Spleen (tissue), 7 donors: ENCODE data around the gene MAST4.

Experiments used
- POLR2AphosphoS5 ChIP-seq, 3 donors: sonication (generic); formaldehyde crosslinking; IDR thresholded peaks; one replicate each; pipeline ENCODE4 v1.5.1; 2017; ENCODE audit warnings: antibody characterized with exemption in 3 of 3
- TF ChIP-seq, protein P1 (sequence below), 11 experiments: fragments of 200-600 bp in 7 of 11; fragments of 450-650 bp in 4 of 11; sonication (generic) in 4 of 11; IDR thresholded peaks in 8 of 11; conservative IDR thresholded peaks in 3 of 11; 1 replicate in 7 of 11; 2 replicates in 4 of 11; pipeline versions ENCODE4 v1.4.0 to v1.8.0; 2016 to 2021; ENCODE audit warnings: antibody characterized with exemption in 11 of 11, inconsistent platforms in 4 of 11, mild to moderate bottlenecking in 1 of 11
- donor health status: DM: no; HTN: no; CAD: no; lungs with moderate emphysema.
- donor health status: DM: no; HTN: no; CAD: no.
- donor health status: DM: no; HTN: no; CAD: no.

DNA sequence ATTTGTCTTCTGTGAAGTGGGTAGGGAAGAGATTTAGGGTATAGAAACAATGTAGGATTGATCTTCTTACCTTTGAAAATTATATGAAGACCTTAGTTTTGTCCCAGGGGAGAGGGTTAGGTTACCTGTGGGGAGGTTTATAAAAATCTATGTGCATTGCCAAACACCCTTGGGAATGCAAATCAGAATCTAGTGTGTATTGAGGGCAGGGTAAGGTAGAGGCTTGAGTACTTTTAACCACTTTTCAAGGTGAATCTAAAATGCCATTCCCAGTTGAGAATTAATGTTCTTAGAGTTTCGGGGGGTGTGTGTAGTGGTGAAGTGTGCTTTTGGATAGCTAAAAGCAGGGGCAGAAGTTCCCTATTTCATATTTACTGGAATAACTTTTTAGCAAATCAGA is 312.0 kb downstream of the MAST4 start:
- TF ChIP-seq, protein P1, sequence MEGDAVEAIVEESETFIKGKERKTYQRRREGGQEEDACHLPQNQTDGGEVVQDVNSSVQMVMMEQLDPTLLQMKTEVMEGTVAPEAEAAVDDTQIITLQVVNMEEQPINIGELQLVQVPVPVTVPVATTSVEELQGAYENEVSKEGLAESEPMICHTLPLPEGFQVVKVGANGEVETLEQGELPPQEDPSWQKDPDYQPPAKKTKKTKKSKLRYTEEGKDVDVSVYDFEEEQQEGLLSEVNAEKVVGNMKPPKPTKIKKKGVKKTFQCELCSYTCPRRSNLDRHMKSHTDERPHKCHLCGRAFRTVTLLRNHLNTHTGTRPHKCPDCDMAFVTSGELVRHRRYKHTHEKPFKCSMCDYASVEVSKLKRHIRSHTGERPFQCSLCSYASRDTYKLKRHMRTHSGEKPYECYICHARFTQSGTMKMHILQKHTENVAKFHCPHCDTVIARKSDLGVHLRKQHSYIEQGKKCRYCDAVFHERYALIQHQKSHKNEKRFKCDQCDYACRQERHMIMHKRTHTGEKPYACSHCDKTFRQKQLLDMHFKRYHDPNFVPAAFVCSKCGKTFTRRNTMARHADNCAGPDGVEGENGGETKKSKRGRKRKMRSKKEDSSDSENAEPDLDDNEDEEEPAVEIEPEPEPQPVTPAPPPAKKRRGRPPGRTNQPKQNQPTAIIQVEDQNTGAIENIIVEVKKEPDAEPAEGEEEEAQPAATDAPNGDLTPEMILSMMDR (IDR thresholded peaks at IDR 0.05 in 8 of 11, conservative IDR thresholded peaks at IDR 0.05 in 3 of 11), result no peak
- no peak for TF ChIP-seq POLR2AphosphoS5 (IDR thresholded peaks at IDR 0.05)
